GM18517 (cell line): ENCODE measurements around the gene AMT.
"Not testable (repeated sequence)": the region's sequence is repeated elsewhere in the genome, so short reads cannot be mapped to it uniquely, and the experiment has no call there.

Experiments used
- ATAC-seq: cut with Tn5 transposase; IDR thresholded peaks from one replicate; pipeline ENCODE4 v1.9.1; 2021; ENCODE audit warnings: mild to moderate bottlenecking, moderate library complexity; ENCODE audit not compliant: unreplicated experiment

Gene AMT

GRCh38 chr3:49391310-49391709 is 31.0 kb downstream of the AMT start:
- not testable (repeated sequence) for ATAC-seq

DNA sequence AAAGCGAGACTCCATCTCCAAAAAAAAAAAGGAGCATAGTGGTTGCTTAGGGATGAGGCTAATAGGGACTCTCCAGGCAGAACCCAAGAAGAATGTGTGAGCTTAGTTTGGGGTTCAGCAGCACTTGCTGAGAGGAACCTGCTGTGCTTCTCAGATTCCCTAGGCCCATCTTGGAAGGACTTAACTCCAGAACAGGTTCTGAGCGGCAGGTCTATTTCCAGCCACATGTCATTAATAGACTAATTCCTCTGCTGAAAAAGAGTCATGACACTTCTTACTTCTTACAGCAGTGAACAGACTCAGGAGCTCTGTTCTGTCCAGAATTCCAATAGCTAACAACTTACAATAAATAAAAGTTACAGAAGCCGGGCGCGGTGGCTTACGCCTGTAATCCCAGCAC is 33.0 kb downstream of the AMT start:
- ATAC-seq = no peak

DNA sequence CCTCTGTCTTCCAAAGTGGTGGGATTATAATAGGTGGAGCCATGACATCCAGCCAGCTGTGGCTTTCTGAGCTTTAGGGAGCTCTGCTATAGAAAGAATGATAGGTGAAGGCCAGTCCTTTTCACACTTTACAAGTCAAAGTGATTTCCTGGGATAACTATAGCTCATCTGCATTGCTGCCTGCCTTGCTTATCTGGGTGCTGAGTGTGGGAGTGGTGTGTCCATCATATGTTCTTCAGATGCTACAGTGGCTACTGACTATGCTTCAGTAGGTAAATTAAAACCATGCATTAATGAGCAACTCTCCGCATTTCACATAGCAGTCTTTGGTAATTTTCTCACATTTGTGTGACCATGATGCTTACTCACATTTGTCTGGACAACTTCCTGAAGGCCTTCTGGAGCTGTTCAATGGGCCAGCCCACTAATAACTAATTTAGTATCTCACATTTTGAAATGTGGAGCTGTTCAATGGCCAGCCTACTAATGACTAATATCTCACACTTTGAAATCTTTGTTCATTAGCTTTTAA is 33.9 kb downstream of the AMT start:
- no peak for ATAC-seq

DNA sequence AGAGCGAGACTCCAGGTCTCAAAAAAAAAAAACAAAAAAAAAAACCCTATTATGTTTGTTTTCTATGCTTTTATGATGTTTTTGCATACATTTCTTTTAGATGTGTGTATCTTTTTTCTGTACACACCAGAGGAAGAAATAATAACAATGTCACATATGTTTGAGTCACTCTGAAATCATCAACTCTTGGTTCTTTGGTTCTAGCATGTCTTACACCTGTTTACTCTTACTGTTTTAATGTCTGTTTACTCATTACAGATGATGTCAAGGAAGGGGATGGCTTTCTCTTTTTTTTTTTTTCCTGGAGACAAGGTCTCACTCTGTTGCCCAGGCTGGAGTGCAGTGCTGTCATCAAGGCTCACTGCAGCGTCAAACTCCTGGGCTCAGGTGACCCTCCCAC is 34.6 kb downstream of the AMT start:
- ATAC-seq = no peak

GRCh38 chr3:49386056-49386756 is 36.1 kb downstream of the AMT start:
- ATAC-seq = no peak

DNA sequence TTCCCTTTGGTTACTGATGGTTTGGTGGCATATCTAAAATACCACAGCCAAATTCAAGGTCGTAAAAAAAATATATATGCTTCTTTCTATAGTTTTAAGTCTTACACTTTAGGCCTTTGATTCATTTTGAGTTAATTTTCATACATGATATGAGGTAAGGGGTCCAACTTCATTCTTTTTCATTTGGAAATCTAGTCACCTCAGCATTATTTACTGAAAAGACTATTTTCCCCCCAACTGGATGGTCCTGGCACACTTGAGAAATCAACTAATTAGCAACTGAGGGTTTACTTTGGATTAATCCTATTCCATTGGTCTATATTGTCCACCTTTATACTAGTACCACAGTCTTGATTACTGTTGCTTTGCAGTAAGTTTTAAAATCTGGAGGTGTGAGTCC is 36.7 kb downstream of the AMT start:
- no peak for ATAC-seq

GRCh38 chr3:49383387-49383786 is 38.9 kb downstream of the AMT start:
- no peak for ATAC-seq

DNA sequence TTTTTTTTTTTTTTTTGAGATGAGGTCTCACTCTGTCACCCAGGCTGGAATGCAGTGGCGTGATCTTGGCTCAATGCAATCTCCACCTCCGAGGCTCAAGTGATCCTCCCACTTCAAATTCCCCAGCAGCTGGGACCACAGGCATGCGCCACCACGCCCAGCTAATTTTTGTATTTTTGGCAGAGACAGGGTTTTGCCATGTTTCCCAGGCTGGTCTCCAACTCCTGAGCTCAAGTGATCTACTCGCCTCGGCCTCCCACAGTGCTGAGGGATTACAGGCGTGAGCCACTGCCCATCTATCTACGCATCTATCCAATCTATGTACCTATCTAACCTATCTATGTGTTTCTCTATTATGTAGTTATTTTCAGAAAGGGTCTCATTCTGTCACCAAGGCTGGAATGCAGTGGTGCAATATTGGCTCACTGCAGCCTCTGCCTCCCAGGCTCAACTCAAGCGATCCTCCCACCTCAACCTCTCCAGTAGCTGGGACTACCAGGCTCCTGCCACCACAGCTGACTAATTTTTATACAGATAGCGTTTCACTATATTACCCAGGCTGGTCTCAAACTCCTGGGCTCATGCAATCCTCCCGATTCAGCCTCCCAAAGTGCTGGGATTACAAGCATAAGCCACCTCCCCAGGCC is 43.9 kb downstream of the AMT start:
- ATAC-seq = no peak

DNA sequence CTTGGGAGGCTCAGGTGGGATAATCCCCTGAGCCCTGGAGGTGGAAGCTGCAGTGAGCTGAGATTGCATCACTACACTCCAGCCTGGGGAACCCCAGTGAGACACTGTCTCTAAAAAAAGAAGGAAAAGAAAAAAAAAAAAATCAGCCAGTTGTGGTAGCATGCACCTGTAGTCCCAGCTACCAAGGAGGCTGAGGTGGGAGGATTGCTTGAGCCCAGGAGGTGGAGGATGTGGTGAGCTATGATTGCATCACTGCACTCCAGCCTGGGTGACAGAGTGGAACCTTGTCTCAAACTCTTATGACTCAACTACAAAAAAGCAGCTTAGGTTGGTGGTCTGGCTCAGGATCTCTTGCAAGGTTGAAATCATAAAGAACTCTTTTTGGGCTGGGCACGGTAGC is 44.8 kb downstream of the AMT start:
- no peak for ATAC-seq

DNA sequence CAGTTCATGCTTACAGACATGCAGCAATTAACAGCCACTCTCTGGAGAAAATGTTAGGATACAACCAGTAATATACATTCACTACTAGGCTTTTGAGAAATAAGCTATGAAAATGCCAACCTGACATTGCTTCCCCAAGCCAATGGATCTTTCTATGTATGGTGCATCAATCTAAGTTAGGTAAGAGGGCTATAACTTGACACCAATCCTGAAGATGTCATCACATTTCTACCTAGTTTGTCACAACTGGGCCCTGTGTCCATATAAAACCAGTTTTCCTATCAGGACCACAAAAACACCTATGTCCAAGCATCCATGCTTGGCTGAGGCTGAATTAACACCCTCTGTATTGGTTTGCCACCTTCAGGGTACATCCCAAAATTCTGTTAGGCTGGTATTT is 50.3 kb downstream of the AMT start:
- ATAC-seq = no peak

DNA sequence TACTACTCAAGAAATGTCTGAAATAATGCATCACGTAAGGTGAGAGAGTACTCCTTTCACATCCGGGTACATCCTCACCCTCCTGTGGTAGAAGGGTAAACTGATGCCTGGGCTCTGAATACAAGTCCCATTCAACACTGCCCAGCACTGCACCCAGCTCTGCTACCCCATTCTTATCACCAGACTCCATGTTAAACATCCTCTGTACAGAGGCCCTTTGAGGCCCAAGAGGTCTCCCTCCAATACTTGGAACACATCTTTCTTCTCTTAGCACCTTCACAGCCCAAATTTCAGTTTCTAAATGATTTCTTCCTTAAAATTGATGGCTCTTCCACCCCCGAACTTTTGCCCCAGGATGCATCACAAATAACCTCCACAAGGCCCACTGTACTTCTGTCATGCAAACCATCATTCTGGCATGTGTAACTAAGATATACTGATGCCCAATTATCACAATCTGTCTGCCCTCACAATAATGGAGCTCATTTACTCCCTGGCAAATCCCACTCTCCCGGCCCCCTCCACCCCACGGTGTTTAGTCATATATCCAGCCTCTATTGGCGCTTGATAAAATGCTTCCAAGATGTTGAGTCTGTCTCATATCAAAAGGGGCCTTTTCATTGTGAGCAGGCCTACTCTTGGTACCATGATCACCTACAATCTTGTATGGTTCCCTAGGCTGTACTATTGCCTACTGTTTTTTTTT is 51.5 kb downstream of the AMT start:
- ATAC-seq = no peak
